ENCODE data around the gene MAP3K19.

Gene MAP3K19

GRCh38 chr2:134946073-134946472, 101.2 kb downstream of the MAP3K19 start:
- no peak for DNase-seq (ENCODE audit: extremely low spot score, insufficient read length, low read depth)
- FAIRE-seq = no peak

- DNase-seq (ENCODE audit: extremely low spot score, insufficient read length, low read depth) (no peak), FAIRE-seq (no peak)
Observed at GRCh38 chr2:134944975-134945374, 102.3 kb downstream of the MAP3K19 start.

- DNase-seq (ENCODE audit: extremely low spot score, insufficient read length, low read depth) = no peak
- peak; percentile 91 for FAIRE-seq
Observed at GRCh38 chr2:134943540-134943939, 103.7 kb downstream of the MAP3K19 start.

GRCh38 chr2:134936691-134937090, 110.6 kb downstream of the MAP3K19 start:
- no peak for FAIRE-seq
- DNase-seq (ENCODE audit: extremely low spot score, insufficient read length, low read depth) = no peak

- no peak for DNase-seq (ENCODE audit: extremely low spot score, insufficient read length, low read depth)
- no peak for FAIRE-seq
Observed at GRCh38 chr2:134934641-134935040, 112.6 kb downstream of the MAP3K19 start.

GRCh38 chr2:134934150-134934549, 113.1 kb downstream of the MAP3K19 start:
- DNase-seq (ENCODE audit: extremely low spot score, insufficient read length, low read depth) (no peak), FAIRE-seq (peak; percentile 48)

GRCh38 chr2:134933732-134934131, 113.5 kb downstream of the MAP3K19 start:
- DNase-seq (ENCODE audit: extremely low spot score, insufficient read length, low read depth) (no peak), FAIRE-seq (no peak)

- no peak for DNase-seq (ENCODE audit: extremely low spot score, insufficient read length, low read depth)
- FAIRE-seq = peak; percentile 47
Observed at GRCh38 chr2:134932864-134933526, 114.3 kb downstream of the MAP3K19 start.

- no peak for FAIRE-seq
- DNase-seq (ENCODE audit: extremely low spot score, insufficient read length, low read depth) = no peak
Observed at GRCh38 chr2:134927195-134927594, 120.1 kb downstream of the MAP3K19 start.

GRCh38 chr2:134926231-134926931, 120.9 kb downstream of the MAP3K19 start:
- DNase-seq (ENCODE audit: extremely low spot score, insufficient read length, low read depth) = no peak
- FAIRE-seq = no peak

GRCh38 chr2:134924912-134925311, 122.3 kb downstream of the MAP3K19 start:
- FAIRE-seq (no peak), DNase-seq (ENCODE audit: extremely low spot score, insufficient read length, low read depth) (no peak)

GRCh38 chr2:134919341-134920210, 127.7 kb downstream of the MAP3K19 start:
- FAIRE-seq (peak; percentile 75), DNase-seq (ENCODE audit: extremely low spot score, insufficient read length, low read depth) (no peak)

GRCh38 chr2:134918526-134919340, 128.5 kb downstream of the MAP3K19 start, which contains the start of gene CCNT2:
CCNT2 (plus strand) TSS chr2:134918822; CDS start chr2:134918855, 33 bp downstream.
- DNase-seq (ENCODE audit: extremely low spot score, insufficient read length, low read depth) (peak; percentile 97), FAIRE-seq (peak; percentile 98)

- DNase-seq (ENCODE audit: extremely low spot score, insufficient read length, low read depth) (no peak), FAIRE-seq (no peak)
Observed at GRCh38 chr2:134917888-134918525, 129.2 kb downstream of the MAP3K19 start.

GRCh38 chr2:134917360-134917865, 129.8 kb downstream of the MAP3K19 start:
- FAIRE-seq = no peak

More at GRCh38 chr2:134917360-134917865, 129.8 kb downstream of the MAP3K19 start:
- no peak for DNase-seq (ENCODE audit: extremely low spot score, insufficient read length, low read depth)
